HCT116 (cell line): Measurements from ENCODE around the gene UCP2.

Experiments used
- CTCF ChIP-seq, 3 experiments: fragments of 200-600 bp in 1 of 3; sonication (generic) in 1 of 3; IDR thresholded peaks in 2 of 3; conservative IDR thresholded peaks in 1 of 3; 2 replicates each; pipeline ENCODE4 v1.5.1; 2012 to 2017; ENCODE audit warnings: low read depth in 2 of 3, low read length in 2 of 3, antibody characterized with exemption in 1 of 3, borderline replicate concordance in 1 of 3, control low read depth in 1 of 3, mild to moderate bottlenecking in 1 of 3, mixed read lengths in 1 of 3, mixed run types in 1 of 3, moderate library complexity in 1 of 3; ENCODE audit not compliant: insufficient read depth in 1 of 3
- EZH2 ChIP-seq: fragments of 200-600 bp; sonication (generic); IDR thresholded peaks from 2 replicates; pipeline ENCODE4 v1.6.1; 2017; ENCODE audit warnings: antibody characterized with exemption, mixed run types
- POLR2AphosphoS5 ChIP-seq: IDR thresholded peaks from 2 replicates; pipeline ENCODE4 v1.6.1; 2011; ENCODE audit warnings: mild to moderate bottlenecking, low read depth, low read length, moderate library complexity
- RAD21 ChIP-seq: IDR thresholded peaks from 2 replicates; pipeline ENCODE4 v1.6.1; 2012; ENCODE audit warnings: low read depth, mild to moderate bottlenecking
- REST ChIP-seq: IDR thresholded peaks from 2 replicates; pipeline ENCODE4 v1.6.1; 2012; ENCODE audit warnings: low read depth
- YY1 ChIP-seq: IDR thresholded peaks from 2 replicates; pipeline ENCODE4 v1.6.1; 2011; ENCODE audit warnings: low read length, low read depth, moderate library complexity, mild to moderate bottlenecking; ENCODE audit not compliant: insufficient replicate concordance; ENCODE audit errors: extremely low read depth

- TF ChIP-seq CTCF (IDR thresholded peaks at IDR 0.05 in 2 of 3, conservative IDR thresholded peaks at IDR 0.05 in 1 of 3; ENCODE audit: borderline replicate concordance in 1 of 3, insufficient read depth in 1 of 3, low read depth in 2 of 3, low read length in 2 of 3) (no peak), POLR2AphosphoS5 (no peak), EZH2 (no peak), RAD21 (no peak), REST (no peak), YY1 (no peak)
Observed at GRCh38 chr11:73969991-73970800, 12.4 kb downstream of the UCP2 start.
